GM12878 (cell line): Measurements from ENCODE around the gene USF1. TPM values are rescaled to one million over a fixed set of nuclear protein-coding genes. Genes with fewer than 3 reads are reported as not detected.
A peak's percentile ranks its signal among the peaks of the same experiment; 100 is the strongest.

Experiments used
- ATF7 ChIP-seq: fragments of 450-650 bp; IDR thresholded peaks from 2 replicates; pipeline ENCODE4 v1.6.1; 2016; ENCODE audit warnings: low read depth, mild to moderate bottlenecking
- CHD2 ChIP-seq: IDR thresholded peaks from 2 replicates; pipeline ENCODE4 v1.6.1; 2011; ENCODE audit warnings: low read depth, low read length, improper control_type of control experiment, borderline replicate concordance
- EGR1 ChIP-seq, 2 experiments: IDR thresholded peaks; 1 replicate in 1 of 2; 2 replicates in 1 of 2; pipeline ENCODE4 v1.6.1; 2011 to 2012; ENCODE audit warnings: low read depth in 2 of 2, low read length in 2 of 2, borderline replicate concordance in 1 of 2, mild to moderate bottlenecking in 1 of 2, moderate library complexity in 1 of 2
- RELA ChIP-seq: fragments of 450-650 bp; IDR thresholded peaks from 2 replicates; pipeline ENCODE4 v1.8.0; 2014; ENCODE audit warnings: borderline replicate concordance; ENCODE audit not compliant: partially characterized antibody
- SUZ12 ChIP-seq: fragments of 200-600 bp; sonication (generic); IDR thresholded peaks from one replicate; pipeline ENCODE4 v1.6.1; 2018; ENCODE audit warnings: antibody characterized with exemption, mild to moderate bottlenecking; ENCODE audit not compliant: unreplicated experiment
- ZBED1 ChIP-seq: IDR thresholded peaks from 2 replicates; pipeline ENCODE4 v1.6.1; 2016; ENCODE audit warnings: borderline replicate concordance
- polyA plus RNA-seq, 11 experiments: library from polyadenylated mRNA; depleted of rRNA in 4 of 11; unstranded in 6 of 11; stranded (reverse) in 5 of 11; fragments of >200 nt; fragmentation: Nextera tagmentation in 4 of 11; fragmentation: Illumina TruSeq in 1 of 11; extraction: Ambion mirVana in 4 of 11; extraction: Trizol in 1 of 11; gene quantifications; 1 replicate in 1 of 11; 2 replicates in 10 of 11; pipeline versions ENCODE4 v1.2.1 to v1.2.3, GENCODE V29; 2011 to 2016; ENCODE audit warnings: inconsistent platforms in 2 of 11, missing spikeins in 2 of 11, low read depth in 1 of 11
- total RNA-seq, 4 experiments: library from RNA; depleted of rRNA in 3 of 4; stranded (reverse); fragments of >200 nt in 3 of 4; fragmentation: Illumina TruSeq in 1 of 4; extraction: Trizol in 1 of 4; gene quantifications; 2 replicates each; pipeline versions ENCODE4 v1.2.1 to v1.2.3, GENCODE V29; 2013 to 2021
- TF ChIP-seq, protein P1 (sequence below): fragments of 450-650 bp; IDR thresholded peaks from 2 replicates; pipeline ENCODE4 v1.6.1; 2017; ENCODE audit warnings: borderline replicate concordance
- TF ChIP-seq, protein P2 (sequence below): fragments of 150-350 bp; IDR thresholded peaks from 2 replicates; pipeline ENCODE4 v1.6.1; 2014; ENCODE audit warnings: mild to moderate bottlenecking, low read depth, low read length
- TF ChIP-seq, protein P3 (sequence below): IDR thresholded peaks from 2 replicates; pipeline ENCODE4 v1.6.1; 2011; ENCODE audit warnings: borderline replicate concordance, low read depth, mild to moderate bottlenecking, moderate library complexity, low read length; ENCODE audit not compliant: insufficient read depth, poor library complexity, severe bottlenecking
- TF ChIP-seq, protein P4 (sequence below): IDR thresholded peaks from 2 replicates; pipeline ENCODE4 v1.6.1; 2012; ENCODE audit warnings: mild to moderate bottlenecking, low read depth, low read length
- TF ChIP-seq, protein P5 (sequence below): IDR thresholded peaks from 2 replicates; pipeline ENCODE4 v1.6.1; 2011; ENCODE audit warnings: mild to moderate bottlenecking, low read depth, low read length, moderate library complexity; ENCODE audit not compliant: insufficient replicate concordance
- TF ChIP-seq, protein P6 (sequence below): fragments of 450-650 bp; formaldehyde crosslinking; IDR thresholded peaks from 2 replicates; pipeline ENCODE4 v1.4.0; 2020; ENCODE audit warnings: mild to moderate bottlenecking, moderate library complexity
- TF ChIP-seq, protein P7 (sequence below): IDR thresholded peaks from 2 replicates; pipeline ENCODE4 v1.6.1; 2011; ENCODE audit warnings: borderline replicate concordance, low read depth, mild to moderate bottlenecking, moderate library complexity, mixed read lengths, low read length; ENCODE audit not compliant: insufficient read depth; ENCODE audit errors: extremely low read length

Gene USF1
- total and polyA plus RNA-seq, 10 of the 15 experiments (the other 5 are each of a cell fraction or from before 2014, with no cell fraction given) = 9.4 to 92.1 (median 53.5) TPM

DNA sequence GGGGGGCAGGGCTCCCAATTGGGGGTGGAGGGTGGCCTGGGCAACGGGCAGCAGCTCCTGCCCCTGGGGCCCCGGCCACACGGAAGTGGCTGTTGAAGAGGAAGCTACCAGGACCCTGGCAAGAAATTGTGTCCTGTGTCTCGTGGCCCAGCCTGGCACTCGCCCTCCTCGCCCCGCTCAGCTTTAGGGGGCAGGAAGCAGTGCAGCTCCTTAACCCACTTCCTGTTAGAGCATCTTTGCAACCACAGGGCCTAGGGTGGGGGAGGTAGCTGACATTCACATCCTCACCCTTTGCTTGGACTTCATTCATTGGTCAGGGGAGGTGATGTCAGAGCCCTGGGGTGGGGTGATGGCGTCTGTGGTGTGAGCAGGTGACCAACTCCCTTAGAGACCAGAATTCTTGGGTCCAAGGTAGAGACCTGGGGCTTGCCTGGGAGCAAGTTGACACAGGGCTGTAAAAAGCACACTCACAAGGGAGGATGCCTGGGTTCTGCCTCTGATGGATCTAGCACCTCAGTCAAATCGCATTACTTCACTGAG, 24.0 kb upstream of the USF1 start, which contains the start of gene ARHGAP30 (continued):
- TF ChIP-seq, protein P1, sequence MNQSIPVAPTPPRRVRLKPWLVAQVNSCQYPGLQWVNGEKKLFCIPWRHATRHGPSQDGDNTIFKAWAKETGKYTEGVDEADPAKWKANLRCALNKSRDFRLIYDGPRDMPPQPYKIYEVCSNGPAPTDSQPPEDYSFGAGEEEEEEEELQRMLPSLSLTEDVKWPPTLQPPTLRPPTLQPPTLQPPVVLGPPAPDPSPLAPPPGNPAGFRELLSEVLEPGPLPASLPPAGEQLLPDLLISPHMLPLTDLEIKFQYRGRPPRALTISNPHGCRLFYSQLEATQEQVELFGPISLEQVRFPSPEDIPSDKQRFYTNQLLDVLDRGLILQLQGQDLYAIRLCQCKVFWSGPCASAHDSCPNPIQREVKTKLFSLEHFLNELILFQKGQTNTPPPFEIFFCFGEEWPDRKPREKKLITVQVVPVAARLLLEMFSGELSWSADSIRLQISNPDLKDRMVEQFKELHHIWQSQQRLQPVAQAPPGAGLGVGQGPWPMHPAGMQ = no peak
- TF ChIP-seq SUZ12 (no peak), EGR1 (IDR thresholded peaks at IDR 0.05; ENCODE audit: borderline replicate concordance in 1 of 2, low read depth in 2 of 2, low read length in 2 of 2) (peak; percentile 37 to 47; a peak in 2 of 3 replicates), ZBED1 (no peak), CHD2 (peak; percentile 88), RELA (no peak), ATF7 (peak; percentile 93)
- TF ChIP-seq, protein P2, sequence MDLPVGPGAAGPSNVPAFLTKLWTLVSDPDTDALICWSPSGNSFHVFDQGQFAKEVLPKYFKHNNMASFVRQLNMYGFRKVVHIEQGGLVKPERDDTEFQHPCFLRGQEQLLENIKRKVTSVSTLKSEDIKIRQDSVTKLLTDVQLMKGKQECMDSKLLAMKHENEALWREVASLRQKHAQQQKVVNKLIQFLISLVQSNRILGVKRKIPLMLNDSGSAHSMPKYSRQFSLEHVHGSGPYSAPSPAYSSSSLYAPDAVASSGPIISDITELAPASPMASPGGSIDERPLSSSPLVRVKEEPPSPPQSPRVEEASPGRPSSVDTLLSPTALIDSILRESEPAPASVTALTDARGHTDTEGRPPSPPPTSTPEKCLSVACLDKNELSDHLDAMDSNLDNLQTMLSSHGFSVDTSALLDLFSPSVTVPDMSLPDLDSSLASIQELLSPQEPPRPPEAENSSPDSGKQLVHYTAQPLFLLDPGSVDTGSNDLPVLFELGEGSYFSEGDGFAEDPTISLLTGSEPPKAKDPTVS = no peak
- TF ChIP-seq, protein P3, sequence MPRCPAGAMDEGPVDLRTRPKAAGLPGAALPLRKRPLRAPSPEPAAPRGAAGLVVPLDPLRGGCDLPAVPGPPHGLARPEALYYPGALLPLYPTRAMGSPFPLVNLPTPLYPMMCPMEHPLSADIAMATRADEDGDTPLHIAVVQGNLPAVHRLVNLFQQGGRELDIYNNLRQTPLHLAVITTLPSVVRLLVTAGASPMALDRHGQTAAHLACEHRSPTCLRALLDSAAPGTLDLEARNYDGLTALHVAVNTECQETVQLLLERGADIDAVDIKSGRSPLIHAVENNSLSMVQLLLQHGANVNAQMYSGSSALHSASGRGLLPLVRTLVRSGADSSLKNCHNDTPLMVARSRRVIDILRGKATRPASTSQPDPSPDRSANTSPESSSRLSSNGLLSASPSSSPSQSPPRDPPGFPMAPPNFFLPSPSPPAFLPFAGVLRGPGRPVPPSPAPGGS = peak; percentile 44
- TF ChIP-seq, protein P4, sequence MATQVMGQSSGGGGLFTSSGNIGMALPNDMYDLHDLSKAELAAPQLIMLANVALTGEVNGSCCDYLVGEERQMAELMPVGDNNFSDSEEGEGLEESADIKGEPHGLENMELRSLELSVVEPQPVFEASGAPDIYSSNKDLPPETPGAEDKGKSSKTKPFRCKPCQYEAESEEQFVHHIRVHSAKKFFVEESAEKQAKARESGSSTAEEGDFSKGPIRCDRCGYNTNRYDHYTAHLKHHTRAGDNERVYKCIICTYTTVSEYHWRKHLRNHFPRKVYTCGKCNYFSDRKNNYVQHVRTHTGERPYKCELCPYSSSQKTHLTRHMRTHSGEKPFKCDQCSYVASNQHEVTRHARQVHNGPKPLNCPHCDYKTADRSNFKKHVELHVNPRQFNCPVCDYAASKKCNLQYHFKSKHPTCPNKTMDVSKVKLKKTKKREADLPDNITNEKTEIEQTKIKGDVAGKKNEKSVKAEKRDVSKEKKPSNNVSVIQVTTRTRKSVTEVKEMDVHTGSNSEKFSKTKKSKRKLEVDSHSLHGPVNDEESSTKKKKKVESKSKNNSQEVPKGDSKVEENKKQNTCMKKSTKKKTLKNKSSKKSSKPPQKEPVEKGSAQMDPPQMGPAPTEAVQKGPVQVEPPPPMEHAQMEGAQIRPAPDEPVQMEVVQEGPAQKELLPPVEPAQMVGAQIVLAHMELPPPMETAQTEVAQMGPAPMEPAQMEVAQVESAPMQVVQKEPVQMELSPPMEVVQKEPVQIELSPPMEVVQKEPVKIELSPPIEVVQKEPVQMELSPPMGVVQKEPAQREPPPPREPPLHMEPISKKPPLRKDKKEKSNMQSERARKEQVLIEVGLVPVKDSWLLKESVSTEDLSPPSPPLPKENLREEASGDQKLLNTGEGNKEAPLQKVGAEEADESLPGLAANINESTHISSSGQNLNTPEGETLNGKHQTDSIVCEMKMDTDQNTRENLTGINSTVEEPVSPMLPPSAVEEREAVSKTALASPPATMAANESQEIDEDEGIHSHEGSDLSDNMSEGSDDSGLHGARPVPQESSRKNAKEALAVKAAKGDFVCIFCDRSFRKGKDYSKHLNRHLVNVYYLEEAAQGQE = no peak
- TF ChIP-seq, protein P5, sequence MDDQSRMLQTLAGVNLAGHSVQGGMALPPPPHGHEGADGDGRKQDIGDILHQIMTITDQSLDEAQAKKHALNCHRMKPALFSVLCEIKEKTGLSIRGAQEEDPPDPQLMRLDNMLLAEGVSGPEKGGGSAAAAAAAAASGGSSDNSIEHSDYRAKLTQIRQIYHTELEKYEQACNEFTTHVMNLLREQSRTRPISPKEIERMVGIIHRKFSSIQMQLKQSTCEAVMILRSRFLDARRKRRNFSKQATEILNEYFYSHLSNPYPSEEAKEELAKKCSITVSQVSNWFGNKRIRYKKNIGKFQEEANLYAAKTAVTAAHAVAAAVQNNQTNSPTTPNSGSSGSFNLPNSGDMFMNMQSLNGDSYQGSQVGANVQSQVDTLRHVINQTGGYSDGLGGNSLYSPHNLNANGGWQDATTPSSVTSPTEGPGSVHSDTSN = peak; percentile 33
- TF ChIP-seq, protein P6, sequence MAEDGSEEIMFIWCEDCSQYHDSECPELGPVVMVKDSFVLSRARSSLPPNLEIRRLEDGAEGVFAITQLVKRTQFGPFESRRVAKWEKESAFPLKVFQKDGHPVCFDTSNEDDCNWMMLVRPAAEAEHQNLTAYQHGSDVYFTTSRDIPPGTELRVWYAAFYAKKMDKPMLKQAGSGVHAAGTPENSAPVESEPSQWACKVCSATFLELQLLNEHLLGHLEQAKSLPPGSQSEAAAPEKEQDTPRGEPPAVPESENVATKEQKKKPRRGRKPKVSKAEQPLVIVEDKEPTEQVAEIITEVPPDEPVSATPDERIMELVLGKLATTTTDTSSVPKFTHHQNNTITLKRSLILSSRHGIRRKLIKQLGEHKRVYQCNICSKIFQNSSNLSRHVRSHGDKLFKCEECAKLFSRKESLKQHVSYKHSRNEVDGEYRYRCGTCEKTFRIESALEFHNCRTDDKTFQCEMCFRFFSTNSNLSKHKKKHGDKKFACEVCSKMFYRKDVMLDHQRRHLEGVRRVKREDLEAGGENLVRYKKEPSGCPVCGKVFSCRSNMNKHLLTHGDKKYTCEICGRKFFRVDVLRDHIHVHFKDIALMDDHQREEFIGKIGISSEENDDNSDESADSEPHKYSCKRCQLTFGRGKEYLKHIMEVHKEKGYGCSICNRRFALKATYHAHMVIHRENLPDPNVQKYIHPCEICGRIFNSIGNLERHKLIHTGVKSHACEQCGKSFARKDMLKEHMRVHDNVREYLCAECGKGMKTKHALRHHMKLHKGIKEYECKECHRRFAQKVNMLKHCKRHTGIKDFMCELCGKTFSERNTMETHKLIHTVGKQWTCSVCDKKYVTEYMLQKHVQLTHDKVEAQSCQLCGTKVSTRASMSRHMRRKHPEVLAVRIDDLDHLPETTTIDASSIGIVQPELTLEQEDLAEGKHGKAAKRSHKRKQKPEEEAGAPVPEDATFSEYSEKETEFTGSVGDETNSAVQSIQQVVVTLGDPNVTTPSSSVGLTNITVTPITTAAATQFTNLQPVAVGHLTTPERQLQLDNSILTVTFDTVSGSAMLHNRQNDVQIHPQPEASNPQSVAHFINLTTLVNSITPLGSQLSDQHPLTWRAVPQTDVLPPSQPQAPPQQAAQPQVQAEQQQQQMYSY = no peak
- TF ChIP-seq, protein P7, sequence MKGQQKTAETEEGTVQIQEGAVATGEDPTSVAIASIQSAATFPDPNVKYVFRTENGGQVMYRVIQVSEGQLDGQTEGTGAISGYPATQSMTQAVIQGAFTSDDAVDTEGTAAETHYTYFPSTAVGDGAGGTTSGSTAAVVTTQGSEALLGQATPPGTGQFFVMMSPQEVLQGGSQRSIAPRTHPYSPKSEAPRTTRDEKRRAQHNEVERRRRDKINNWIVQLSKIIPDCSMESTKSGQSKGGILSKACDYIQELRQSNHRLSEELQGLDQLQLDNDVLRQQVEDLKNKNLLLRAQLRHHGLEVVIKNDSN = peak; percentile 37
